ENCODE measurements around the gene BCL10.
A peak's percentile ranks its signal among the peaks of the same experiment; 100 is the strongest.

The BCL10 gene

GRCh38 chr1:85303440-85304162 lies 27.2 kb upstream of the BCL10 start:
- intact Hi-C loops (cut with DNase I), result loop anchor here (10.0 kb wide), 1 partner anchor 391 kb away; no protein-coding TSS in a partner anchor
- DNase-seq, result no peak

GRCh38 chr1:85300140-85300539 lies 23.7 kb upstream of the BCL10 start:
- no peak for DNase-seq
- intact Hi-C loops (cut with DNase I), result loop anchor here (10.0 kb wide), 1 partner anchor 395 kb away; no protein-coding TSS in a partner anchor

- intact Hi-C loops (cut with DNase I), result no loop called here
These were observed 21.6 kb upstream of the BCL10 start for GRCh38 chr1:85297855-85298629.

GRCh38 chr1:85297538-85297854 lies 21.1 kb upstream of the BCL10 start:
- intact Hi-C loops (cut with DNase I), result no loop called here
- no peak for DNase-seq

More at GRCh38 chr1:85297855-85298629, 21.6 kb upstream of the BCL10 start:
- no peak for DNase-seq

GRCh38 chr1:85296980-85297379 lies 20.5 kb upstream of the BCL10 start:
- intact Hi-C loops (cut with DNase I), result no loop called here
- no peak for DNase-seq

- intact Hi-C loops (cut with DNase I), result no loop called here
- no peak for DNase-seq
These were observed 19.2 kb upstream of the BCL10 start for GRCh38 chr1:85295654-85296053.

- no peak for DNase-seq
These were observed 18.6 kb upstream of the BCL10 start for GRCh38 chr1:85295006-85295431.

GRCh38 chr1:85290826-85291225 lies 14.4 kb upstream of the BCL10 start:
- intact Hi-C loops (cut with DNase I), result no loop called here
- DNase-seq, result no peak

More at GRCh38 chr1:85295006-85295431, 18.6 kb upstream of the BCL10 start:
- intact Hi-C loops (cut with DNase I), result no loop called here

- no peak for DNase-seq
These were observed 13.5 kb upstream of the BCL10 start for GRCh38 chr1:85289848-85290335.

GRCh38 chr1:85289207-85289847 lies 12.9 kb upstream of the BCL10 start:
- intact Hi-C loops (cut with DNase I), result no loop called here
- no peak for DNase-seq

More at GRCh38 chr1:85289848-85290335, 13.5 kb upstream of the BCL10 start:
- intact Hi-C loops (cut with DNase I), result no loop called here

GRCh38 chr1:85284202-85284601 lies 7.8 kb upstream of the BCL10 start:
- no peak for DNase-seq
- intact Hi-C loops (cut with DNase I), result no loop called here

- intact Hi-C loops (cut with DNase I), result no loop called here
- peak in 13 of 42 donors; percentile 9 to 66 (median 21) for DNase-seq
These were observed 7.2 kb upstream of the BCL10 start for GRCh38 chr1:85283475-85284199.

GRCh38 chr1:85282424-85282823 lies 6.0 kb upstream of the BCL10 start:
- no peak for DNase-seq
- intact Hi-C loops (cut with DNase I), result no loop called here

- intact Hi-C loops (cut with DNase I), result no loop called here
These were observed 4.2 kb upstream of the BCL10 start for GRCh38 chr1:85280636-85281035.

GRCh38 chr1:85279458-85280080 lies 3.1 kb upstream of the BCL10 start:
- peak in 1 of 42 donors; percentile 8 for DNase-seq
- intact Hi-C loops (cut with DNase I), result no loop called here

More at GRCh38 chr1:85280636-85281035, 4.2 kb upstream of the BCL10 start:
- DNase-seq, result no peak

- intact Hi-C loops (cut with DNase I), result no loop called here
- DNase-seq, result peak; percentile 29 to 85 (median 66)
These were observed 2.5 kb upstream of the BCL10 start for GRCh38 chr1:85278853-85279314.

- DNase-seq, result no peak
- intact Hi-C loops (cut with DNase I), result no loop called here
These were observed 1.4 kb upstream of the BCL10 start for GRCh38 chr1:85277802-85278201.

- intact Hi-C loops (cut with DNase I), result no loop called here
- DNase-seq, result no peak
These were observed 677 bp upstream of the BCL10 start for GRCh38 chr1:85276978-85277639.

Data from head of caudate nucleus (tissue), 42 donors.